Upper lobe of left lung (tissue), 6 donors: ENCODE measurements around the gene STAT4. TPM values are rescaled to one million over a fixed set of nuclear protein-coding genes. Genes with fewer than 3 reads are reported as not detected.
A peak's percentile ranks its signal among the peaks of the same experiment; 100 is the strongest.

Experiments
- ATAC-seq, 2 donors: fragments of 200-7000 bp; cut with Tn5 transposase; one replicate each; pipeline ENCODE4 v1.9.1; 2022; ENCODE audit warnings: mild to moderate bottlenecking in 2 of 2, moderate library complexity in 2 of 2; ENCODE audit not compliant: low FRiP score in 2 of 2
- DNase-seq, 2 donors: peaks; one replicate each; pipeline ENCODE4 v3.0.0-alpha.2; 2019 to 2020
- H3K27ac ChIP-seq, 4 donors: fragments of 200-600 bp; sonication (generic); one replicate each; pipeline ENCODE4 v1.5.1; 2016 to 2019
- H3K27me3 ChIP-seq, 4 donors: fragments of 200-600 bp; sonication (generic); one replicate each; pipeline ENCODE4 v1.5.1; 2017 to 2019
- H3K36me3 ChIP-seq, 4 donors: fragments of 200-600 bp; sonication (generic); one replicate each; pipeline ENCODE4 v1.5.1; 2016 to 2019
- H3K4me1 ChIP-seq, 4 donors: fragments of 200-600 bp; sonication (generic); one replicate each; pipeline ENCODE4 v1.5.1; 2018 to 2019
- H3K4me3 ChIP-seq, 4 donors: fragments of 200-600 bp; sonication (generic); one replicate each; pipeline ENCODE4 v1.5.1; 2017 to 2019; ENCODE audit warnings: mild to moderate bottlenecking in 2 of 4, moderate library complexity in 1 of 4
- H3K9me3 ChIP-seq, 4 donors: fragments of 200-600 bp; sonication (generic); one replicate each; pipeline ENCODE4 v1.5.1; 2018 to 2019
- CTCF ChIP-seq, 6 experiments: fragments of 450-650 bp in 4 of 6; fragments of 200-600 bp in 2 of 6; sonication (generic) in 2 of 6; IDR thresholded peaks; one replicate each; pipeline ENCODE4 v1.5.1; 2016 to 2019; ENCODE audit warnings: antibody characterized with exemption in 6 of 6
- EP300 ChIP-seq, 4 donors: sonication (generic); formaldehyde crosslinking; IDR thresholded peaks; one replicate each; pipeline ENCODE4 v1.5.1; 2017; ENCODE audit warnings: antibody characterized with exemption in 4 of 4, control low read depth in 2 of 4
- POLR2A ChIP-seq, 4 donors: fragments of 450-650 bp; IDR thresholded peaks; one replicate each; pipeline ENCODE4 v1.5.1; 2016 to 2017; ENCODE audit warnings: antibody characterized with exemption in 4 of 4, mild to moderate bottlenecking in 2 of 4
- POLR2AphosphoS5 ChIP-seq, 2 donors: sonication (generic); formaldehyde crosslinking; IDR thresholded peaks; one replicate each; pipeline ENCODE4 v1.5.1; 2017; ENCODE audit warnings: antibody characterized with exemption in 2 of 2
- WGBS, 2 donors: methylation state at CpG; one replicate each; pipeline ENCODE4 v1.1.5; 2017 to 2018; 5-methylcytosine and 5-hydroxymethylcytosine counted together
- total RNA-seq, 6 donors: library from RNA; depleted of rRNA in 4 of 6; stranded (reverse); fragments of >200 nt in 4 of 6; gene quantifications; one replicate each; pipeline versions ENCODE4 v1.1.0 to v1.2.1, GENCODE V29; 2016 to 2021
- donor health status: DM: no; HTN: no; CAD: no; lungs with moderate emphysema.
- donor health status: DM: no; HTN: yes; CAD: no; lungs with severe emphysema.

Gene STAT4
- total RNA-seq, 6 donors from 2014 or later: 3.6 to 11.9 (median 6.0) TPM

GRCh38 chr2:191155608-191156071 is 4.8 kb upstream of the STAT4 start:
- H3K4me1 ChIP-seq: peaks cover 0 to 13% (median 3%) of the 10 kb centered on the region in 4 donors
- no peaks in the 10 kb centered on the region for H3K36me3 ChIP-seq
- no peaks in the 10 kb centered on the region for H3K9me3 ChIP-seq
- H3K27ac ChIP-seq: no peak overlapping the region
- DNase-seq (no peak), ATAC-seq (peak in 1 of 2 donors; percentile 65)
- H3K27me3 ChIP-seq: no peaks in the 10 kb centered on the region
- H3K4me3 ChIP-seq: no peak overlapping the region
- TF ChIP-seq CTCF (IDR thresholded peaks at IDR 0.05) (peak; percentile 42 to 69 (median 56)), POLR2A (IDR thresholded peaks at IDR 0.05) (no peak)
- 34 to 63% methylated on average over 1 of the region's 1 CpG for WGBS, 2 donors

- H3K4me1 ChIP-seq: peaks cover 0 to 15% (median 3%) of the 10 kb centered on the region in 4 donors
- H3K4me3 ChIP-seq: no peak overlapping the region
- DNase-seq (no peak), ATAC-seq (no peak)
- H3K27me3 ChIP-seq: no peaks in the 10 kb centered on the region
- no peaks in the 10 kb centered on the region for H3K9me3 ChIP-seq
- WGBS, 2 donors: 75 to 81% methylated on average over 2 of the region's 2 CpGs
- H3K36me3 ChIP-seq: no peaks in the 10 kb centered on the region
- H3K27ac ChIP-seq: no peak overlapping the region
- TF ChIP-seq EP300 (IDR thresholded peaks at IDR 0.05) (no peak), POLR2AphosphoS5 (IDR thresholded peaks at IDR 0.05) (no peak), CTCF (IDR thresholded peaks at IDR 0.05) (no peak), POLR2A (IDR thresholded peaks at IDR 0.05) (no peak)
Measured at GRCh38 chr2:191153716-191154115, 2.9 kb upstream of the STAT4 start.

GRCh38 chr2:191152482-191153240 is 1.9 kb upstream of the STAT4 start:
- TF ChIP-seq POLR2AphosphoS5 (IDR thresholded peaks at IDR 0.05) (no peak), EP300 (IDR thresholded peaks at IDR 0.05) (no peak), CTCF (IDR thresholded peaks at IDR 0.05) (no peak)
- no peak overlapping the region for H3K4me3 ChIP-seq
- ATAC-seq (peak in 1 of 2 donors; percentile 47), DNase-seq (no peak)
- peaks cover 0 to 15% (median 3%) of the 10 kb centered on the region in 4 donors for H3K4me1 ChIP-seq
- H3K27me3 ChIP-seq: no peaks in the 10 kb centered on the region
- H3K36me3 ChIP-seq: no peaks in the 10 kb centered on the region
- no peaks in the 10 kb centered on the region for H3K9me3 ChIP-seq
- peak overlapping the region in 1 of 4 donors; percentile 79 for H3K27ac ChIP-seq
- WGBS, 2 donors: 77 to 78% methylated on average over 5 of the region's 5 CpGs

GRCh38 chr2:191151331-191151730 is 537 bp upstream of the STAT4 start:
- TF ChIP-seq POLR2A (IDR thresholded peaks at IDR 0.05) (no peak), CTCF (IDR thresholded peaks at IDR 0.05) (no peak), EP300 (IDR thresholded peaks at IDR 0.05) (no peak), POLR2AphosphoS5 (IDR thresholded peaks at IDR 0.05) (no peak)
- no peaks in the 10 kb centered on the region for H3K36me3 ChIP-seq
- H3K9me3 ChIP-seq: no peaks in the 10 kb centered on the region
- no peaks in the 10 kb centered on the region for H3K27me3 ChIP-seq
- peak; percentile 18 to 19 for ATAC-seq
- H3K4me3 ChIP-seq: peak overlapping the region in 3 of 4 donors; percentile 51 to 63 (median 61)
- H3K27ac ChIP-seq: peak overlapping the region; percentile 40 to 80 (median 75)
- DNase-seq: no peak
- H3K4me1 ChIP-seq: peaks cover 0 to 15% (median 3%) of the 10 kb centered on the region in 4 donors
- 87 to 90% methylated on average over 6 of the region's 6 CpGs for WGBS, 2 donors

- peak; percentile 8 to 43 for ATAC-seq
- no peak for DNase-seq
- WGBS, 2 donors: 7 to 12% methylated on average over 10 of the region's 10 CpGs
- TF ChIP-seq POLR2A (IDR thresholded peaks at IDR 0.05) (no peak), POLR2AphosphoS5 (IDR thresholded peaks at IDR 0.05) (no peak), CTCF (IDR thresholded peaks at IDR 0.05) (no peak), EP300 (IDR thresholded peaks at IDR 0.05) (no peak)
- Histone ChIP-seq H3K4me1 (peaks cover 0 to 15% (median 3%) of the 10 kb centered on the region in 4 donors), H3K4me3 (peak overlapping the region; percentile 25 to 63 (median 56)), H3K36me3 (no peaks in the 10 kb centered on the region), H3K27ac (peak overlapping the region; percentile 40 to 80 (median 75)), H3K9me3 (no peaks in the 10 kb centered on the region), H3K27me3 (no peaks in the 10 kb centered on the region)
Measured at GRCh38 chr2:191150230-191150599, 579 bp downstream of the STAT4 start.
